HG03571 (cell line): ENCODE measurements around the gene FBLN5.
"Not testable (repeated sequence)": the region's sequence is repeated elsewhere in the genome, so short reads cannot be mapped to it uniquely, and the experiment has no call there.

ENCODE experiments used
- ATAC-seq: cut with Tn5 transposase; IDR thresholded peaks from one replicate; pipeline ENCODE4 v1.9.1; 2021; ENCODE audit not compliant: unreplicated experiment

The FBLN5 gene

DNA sequence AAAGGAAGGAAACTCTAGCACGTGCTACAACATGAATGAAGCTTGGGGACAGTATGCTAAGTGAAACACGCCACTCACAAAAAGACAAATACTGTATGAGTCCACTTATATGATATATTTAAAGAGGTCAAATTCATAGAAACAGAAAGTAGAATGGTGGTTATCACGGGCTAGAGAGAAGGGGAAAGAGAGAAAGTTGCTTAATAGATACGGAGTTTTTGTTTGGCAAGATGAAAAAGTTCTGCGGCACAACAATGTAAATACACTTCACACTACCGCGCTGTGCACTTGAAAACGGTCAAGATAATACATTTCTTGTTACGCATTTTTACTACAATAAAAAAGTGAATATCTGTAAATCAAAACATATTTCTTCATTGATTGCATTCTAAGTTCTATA lies 37.3 kb downstream of the FBLN5 start:
- no peak for ATAC-seq

DNA sequence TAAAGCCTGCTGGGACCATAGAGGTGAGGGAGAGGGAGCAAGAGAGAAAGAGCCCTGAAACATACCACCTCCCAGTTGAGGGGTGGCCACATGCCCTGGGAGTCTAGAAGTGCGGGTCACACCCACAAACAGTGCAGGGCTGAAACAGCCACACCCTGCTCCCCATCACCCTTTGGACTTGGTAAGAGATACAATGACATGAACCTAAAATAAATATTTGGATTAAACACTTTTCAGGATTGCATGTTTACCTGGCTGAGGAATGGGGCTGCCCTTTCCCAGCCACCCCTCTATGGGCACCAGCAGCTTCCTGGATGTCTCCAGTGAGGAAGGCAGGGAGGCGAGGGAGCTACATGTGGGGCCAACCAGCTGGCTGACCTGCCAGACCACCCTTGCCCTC lies 41.1 kb downstream of the FBLN5 start:
- no peak for ATAC-seq

DNA sequence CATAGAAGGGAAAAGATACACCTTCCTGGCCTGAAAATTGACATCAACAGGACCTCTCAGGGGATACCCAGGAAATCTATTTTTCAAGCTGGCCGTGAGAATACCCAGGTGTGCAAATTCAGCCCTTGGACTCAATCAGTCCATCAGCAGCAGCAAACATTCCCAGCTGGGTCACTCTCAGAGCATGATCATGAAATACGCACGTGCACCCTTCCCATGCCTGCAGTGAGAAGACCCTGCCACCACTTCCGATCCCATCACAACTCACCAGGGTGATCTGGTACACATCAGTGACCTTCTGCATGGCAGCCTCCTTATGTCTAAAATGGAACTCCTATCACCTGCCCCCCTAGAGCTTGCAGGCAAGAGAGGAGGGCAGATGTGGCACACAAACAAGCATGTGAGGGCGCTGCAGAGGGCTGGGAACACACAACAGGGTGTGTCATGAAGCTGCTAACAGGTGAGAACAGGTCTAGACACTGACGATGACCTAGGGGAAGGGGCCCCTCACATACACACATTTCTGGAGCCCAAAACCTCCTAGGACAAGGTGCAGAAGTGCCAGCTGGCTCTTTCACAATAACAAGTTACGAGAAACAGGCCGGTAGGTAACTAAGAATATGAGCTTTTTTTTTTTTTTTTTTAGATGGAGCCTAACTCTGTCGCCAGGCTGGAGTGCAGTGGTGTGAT lies 42.4 kb downstream of the FBLN5 start:
- ATAC-seq: no peak

DNA sequence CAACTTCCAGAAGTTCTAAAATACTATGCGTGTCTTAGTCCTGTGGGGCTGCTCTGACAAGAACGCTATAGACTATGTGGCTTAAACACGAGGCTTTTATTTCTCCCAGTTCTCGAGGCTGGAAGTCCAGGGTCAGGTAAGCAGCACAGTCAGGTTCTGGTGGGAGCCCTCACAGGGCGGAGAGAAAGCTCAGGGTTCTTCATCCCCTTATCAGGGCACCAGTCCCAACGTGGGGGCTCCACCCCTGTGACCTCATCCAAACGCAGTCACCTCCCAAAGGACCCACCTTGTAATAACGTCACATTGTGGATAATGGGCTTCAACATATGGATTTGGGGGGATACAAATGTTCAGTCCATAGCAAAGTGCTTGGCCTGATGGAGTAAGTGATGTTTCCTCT lies 43.0 kb downstream of the FBLN5 start:
- ATAC-seq: no peak

DNA sequence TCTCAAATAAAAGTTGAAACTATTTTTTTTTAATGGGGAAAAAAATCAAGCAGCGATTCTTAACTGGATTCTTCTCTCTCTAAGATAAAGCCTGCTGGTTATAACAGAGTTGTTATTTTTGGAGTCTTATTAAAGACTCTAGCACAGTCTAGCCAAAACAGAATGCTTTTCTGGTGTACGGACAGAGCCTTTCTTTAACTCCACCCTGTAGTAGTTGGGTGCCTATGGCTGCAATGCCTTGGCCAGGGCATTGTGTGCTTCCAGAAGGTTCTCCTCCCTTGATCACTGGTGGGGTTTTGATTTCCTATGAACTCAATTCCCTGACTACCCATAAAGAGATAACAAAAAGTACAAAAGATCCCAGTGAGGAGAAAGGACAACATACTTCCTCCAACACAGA lies 44.4 kb downstream of the FBLN5 start:
- no peak for ATAC-seq

DNA sequence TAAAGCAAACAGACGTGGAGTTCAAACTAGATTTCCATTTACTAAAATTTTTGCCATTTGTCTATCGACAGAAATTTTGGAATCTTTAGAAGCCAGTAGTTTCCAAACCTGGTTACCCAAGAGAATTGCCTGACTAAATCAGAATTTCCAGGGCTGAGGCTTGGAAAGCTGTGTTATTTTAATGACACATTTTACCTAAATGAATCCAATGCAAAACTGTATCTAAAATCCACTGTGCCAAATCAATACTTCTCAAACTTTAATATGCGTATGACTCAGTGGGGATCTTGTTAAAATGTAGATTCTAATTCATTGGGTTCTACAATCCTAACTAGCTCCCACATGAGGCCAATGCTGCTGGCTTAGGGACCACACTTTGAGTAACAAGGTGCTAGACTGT lies 45.2 kb downstream of the FBLN5 start:
- no peak for ATAC-seq

DNA sequence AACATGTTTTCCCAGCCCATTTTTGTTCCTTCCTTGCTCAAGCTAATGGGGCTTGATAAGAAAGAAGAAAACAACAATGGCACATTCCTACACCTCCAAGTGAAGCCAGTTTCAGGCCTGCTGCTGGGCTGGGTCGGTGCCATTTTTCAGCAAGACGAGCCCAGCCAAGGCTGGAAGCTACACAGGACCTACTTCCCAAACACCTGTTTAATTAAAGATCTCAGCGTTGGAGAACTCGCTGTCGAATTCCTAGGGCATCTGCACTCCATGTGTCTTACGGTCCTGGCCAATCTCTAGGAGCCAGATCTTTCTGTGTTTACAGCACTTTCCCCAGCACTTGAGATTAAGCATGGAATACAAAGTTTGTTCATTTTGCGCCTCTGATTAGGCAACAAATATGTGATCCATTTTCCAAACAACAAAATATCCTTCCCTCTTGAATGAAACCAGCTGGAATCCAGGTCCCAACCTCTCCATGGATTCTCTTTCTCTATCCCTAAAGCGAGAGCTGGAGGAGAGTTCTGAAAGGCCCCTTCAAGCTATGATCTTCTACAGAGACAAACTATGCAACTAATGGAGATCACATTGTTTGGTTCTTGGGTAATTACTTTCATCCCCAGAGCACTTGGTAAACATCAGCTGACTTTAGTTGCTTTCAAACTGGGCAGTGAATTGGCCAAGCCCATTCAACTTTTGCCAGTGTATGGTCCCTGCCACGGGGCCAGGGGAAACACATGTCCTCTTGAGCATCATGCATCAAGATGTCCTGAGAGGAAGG lies 45.9 kb downstream of the FBLN5 start:
- ATAC-seq: no peak

DNA sequence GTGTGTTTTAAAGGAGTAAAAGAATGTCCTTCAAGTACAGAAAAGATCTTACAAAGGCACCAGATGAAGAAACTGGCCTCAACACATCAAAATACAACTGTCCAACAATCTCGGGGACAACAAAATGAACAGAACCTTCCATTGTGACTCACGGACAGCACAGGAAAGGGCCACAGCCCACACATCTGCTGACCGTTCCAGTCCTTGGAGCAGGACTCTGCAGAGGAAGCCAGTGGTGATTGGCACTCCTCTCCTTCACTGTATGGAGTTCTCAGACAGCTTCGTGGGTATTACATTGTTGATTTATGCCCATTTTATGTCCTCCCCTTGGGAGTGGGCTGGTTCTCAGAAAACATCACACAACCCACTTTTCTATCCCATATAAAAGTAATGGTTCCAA lies 47.7 kb downstream of the FBLN5 start:
- ATAC-seq: no peak

DNA sequence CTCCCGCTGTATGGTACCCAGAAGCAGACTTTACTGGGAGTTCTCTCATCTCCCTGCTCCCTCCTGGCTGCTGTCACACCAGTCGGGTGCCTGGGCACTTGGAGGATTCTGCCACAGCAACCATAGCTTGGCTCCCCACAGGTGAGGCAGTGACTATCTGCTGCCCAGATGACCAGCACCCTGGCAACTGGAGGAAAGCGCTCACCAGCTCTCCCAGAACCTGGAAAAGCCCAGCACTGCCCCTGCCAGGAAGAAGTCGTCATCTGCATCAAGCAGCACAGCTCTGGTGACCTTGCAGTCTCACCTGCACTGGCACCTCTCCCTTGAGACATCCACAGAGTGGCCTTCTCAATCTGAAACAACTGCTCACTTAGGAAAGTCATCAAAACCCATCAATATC lies 48.3 kb downstream of the FBLN5 start:
- ATAC-seq: no peak

DNA sequence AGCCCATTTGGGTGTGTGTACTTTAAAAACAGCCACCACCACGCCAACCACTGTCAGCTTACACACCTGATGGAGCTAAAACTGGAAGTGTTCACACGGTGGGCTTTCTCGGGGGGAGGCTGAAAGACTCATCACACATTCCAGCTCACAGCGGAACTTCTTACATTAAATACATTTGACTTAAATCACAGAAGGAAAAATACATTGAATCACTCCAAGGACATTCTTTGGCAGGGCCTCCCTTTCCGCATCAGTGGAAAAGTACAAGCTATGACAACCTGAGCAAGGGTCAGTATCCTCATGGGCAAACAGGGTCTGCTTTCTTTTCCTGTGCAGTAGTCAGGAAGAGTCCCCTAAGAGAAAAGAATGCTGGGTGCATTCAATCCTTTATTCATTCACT lies 49.1 kb downstream of the FBLN5 start:
- no peak for ATAC-seq

DNA sequence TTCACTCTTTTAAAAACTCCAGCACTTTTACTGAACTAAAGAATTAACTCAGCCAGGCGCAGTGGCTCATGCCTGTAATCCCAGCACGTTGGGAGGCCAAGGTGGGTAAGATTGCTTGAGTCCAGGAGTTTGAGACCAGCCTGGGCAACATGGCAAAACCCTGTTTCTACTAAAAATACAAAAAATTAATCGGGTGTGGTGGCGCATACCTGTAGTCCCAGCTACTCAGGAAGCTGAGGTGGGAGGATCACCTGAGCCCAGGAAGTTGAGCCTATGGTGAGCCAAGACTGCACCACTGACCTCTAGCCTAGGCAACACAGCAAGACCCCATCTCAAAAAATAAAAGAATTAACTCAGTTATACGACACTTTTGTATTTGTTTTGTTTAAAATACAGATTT lies 49.8 kb downstream of the FBLN5 start:
- not testable (repeated sequence) for ATAC-seq

DNA sequence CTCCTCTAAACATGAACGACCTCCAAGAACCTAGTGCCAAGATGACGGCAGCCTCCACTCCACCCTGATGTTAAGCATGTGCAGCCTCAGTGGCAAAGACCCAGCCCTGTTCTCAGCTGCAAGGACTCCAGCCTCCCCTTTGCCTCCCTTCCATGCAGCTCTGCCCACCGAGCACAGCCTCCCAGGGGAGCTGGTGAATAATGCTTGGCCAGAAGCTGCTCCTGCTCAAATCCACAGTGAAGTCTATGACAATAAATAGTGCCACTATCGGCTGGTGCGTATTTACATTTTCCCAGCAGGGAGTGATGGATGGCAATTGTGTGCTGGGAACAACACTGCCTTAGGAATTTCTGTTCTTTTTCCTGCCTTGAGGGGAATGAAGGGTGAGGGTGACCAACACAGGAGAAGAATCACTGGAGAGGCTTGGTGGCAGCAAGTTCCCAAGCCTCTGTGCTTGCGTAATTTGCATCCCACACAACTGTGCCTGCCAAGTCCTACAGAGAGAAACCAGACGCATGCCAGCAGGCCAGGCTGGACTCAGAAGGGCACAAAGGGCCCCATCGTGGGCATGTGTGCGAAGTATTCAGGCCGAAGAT lies 50.3 kb downstream of the FBLN5 start:
- ATAC-seq: no peak

DNA sequence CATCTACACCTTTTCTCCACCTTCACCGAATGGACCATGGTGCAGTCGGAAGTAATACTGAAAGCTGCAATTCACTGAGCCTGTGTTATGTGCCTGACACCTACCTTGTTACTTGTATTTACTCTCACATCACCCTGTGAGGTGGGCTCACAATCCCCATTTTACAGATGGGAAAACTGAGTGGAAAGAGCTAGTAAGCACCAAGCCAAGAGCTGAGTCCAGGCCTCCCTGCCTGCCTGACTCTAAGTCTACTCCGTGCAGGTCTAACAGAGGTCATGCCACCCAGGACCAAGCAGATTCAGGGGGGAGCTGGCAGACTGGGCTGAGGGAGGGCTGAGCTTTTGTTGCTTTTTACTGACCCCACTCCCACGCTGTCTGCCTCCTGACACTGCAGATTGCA lies 51.1 kb downstream of the FBLN5 start:
- ATAC-seq: no peak

DNA sequence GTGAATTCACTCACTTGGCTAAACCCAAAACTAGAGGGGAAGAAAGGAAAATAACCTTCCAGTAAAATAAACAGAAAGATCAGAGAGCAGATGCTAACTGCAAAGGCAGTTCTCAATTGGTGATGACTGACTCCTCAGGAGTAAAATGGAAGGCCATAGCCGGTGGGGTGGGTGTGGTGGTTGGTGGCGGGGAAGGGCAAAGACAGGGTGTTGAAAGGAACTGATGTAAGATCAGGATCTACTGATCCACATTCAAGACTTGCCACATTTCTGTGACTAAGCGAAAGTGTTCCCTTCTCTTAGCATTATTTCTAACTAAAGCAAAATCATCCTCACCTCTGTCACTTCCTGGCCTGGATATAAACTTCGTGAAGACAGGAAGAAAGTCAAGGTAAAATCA lies 53.8 kb downstream of the FBLN5 start:
- no peak for ATAC-seq

DNA sequence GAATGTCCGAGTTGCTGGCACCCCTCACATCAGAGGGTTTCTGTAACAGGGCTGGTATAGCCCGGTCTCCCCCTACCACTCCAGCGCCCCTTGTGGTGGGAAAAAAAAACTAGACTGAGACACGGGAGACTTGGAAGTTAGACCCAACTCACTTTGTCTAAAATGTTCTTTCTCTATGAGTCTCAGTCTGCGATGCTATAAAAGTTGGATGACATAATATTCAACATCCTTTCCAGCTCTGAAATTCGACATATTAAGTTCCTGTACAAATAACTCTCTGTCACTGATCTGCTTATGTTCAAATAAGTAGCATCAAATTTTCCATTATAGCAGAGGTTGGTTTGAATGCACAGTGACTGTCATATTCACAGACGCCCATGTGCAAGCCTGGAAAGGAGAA lies 54.5 kb downstream of the FBLN5 start:
- ATAC-seq: no peak

DNA sequence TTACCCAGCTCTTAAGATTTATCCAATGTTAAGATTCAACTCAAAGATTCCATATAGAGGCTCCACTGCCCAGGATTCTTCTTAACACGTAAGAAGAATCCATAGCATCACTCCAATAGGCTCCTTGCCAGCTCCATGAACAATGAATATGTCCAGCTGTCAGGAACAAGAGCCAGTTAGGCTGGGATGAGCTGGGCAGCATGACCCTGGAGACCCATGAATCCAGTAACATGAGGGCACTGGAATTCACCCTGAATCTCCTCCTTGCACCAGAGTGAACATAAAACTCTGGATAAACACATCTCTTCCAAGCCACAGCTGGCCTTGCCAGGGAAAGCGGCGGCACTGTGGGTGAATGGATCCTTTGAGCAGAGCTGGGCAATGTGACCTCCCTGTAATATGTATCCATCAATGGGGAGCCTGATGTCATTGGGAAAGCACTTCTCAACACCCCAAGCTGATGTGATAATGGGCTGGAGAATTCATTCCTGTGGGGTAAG lies 55.7 kb downstream of the FBLN5 start:
- ATAC-seq: no peak

DNA sequence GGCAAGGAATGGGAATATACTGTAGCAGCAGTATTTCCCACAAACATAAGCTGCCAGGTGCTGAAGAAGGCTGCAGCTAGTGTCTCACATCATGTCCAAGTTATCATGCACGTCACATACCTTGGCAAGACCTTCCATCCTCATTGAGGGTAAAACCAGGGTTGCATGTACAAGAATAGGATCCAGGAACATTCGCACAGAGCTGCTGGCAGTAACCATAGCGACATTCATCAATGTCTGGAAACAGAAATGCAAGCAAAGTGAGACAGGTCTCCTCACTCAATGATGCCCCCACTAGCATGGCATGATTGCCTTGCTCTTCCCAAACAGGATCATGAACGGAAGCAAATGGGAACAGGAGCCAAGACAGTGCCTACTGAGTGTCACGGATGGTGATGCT lies 56.4 kb downstream of the FBLN5 start:
- no peak for ATAC-seq

DNA sequence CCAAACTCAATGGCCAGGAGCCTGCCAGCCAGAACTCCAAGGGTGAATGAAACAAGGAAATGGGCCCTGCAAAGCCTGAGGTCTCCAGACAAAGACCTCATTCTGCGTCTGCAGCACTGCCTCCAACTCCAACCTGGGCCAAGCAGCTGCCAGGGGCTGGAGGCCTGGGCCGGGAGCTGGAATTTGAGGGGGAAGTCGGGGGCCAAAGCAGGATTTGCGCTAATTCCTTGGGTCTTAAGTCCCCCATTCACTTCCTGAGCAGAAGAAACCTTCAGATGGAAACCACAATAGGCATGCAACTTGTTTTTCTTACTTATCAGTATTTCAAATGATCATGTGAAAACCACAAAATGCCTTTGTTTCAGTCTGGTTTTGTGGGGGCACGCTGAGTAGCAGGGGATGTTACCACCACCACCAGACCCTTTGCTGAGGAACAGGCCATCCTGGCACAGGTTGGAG lies 57.2 kb downstream of the FBLN5 start:
- ATAC-seq: no peak

DNA sequence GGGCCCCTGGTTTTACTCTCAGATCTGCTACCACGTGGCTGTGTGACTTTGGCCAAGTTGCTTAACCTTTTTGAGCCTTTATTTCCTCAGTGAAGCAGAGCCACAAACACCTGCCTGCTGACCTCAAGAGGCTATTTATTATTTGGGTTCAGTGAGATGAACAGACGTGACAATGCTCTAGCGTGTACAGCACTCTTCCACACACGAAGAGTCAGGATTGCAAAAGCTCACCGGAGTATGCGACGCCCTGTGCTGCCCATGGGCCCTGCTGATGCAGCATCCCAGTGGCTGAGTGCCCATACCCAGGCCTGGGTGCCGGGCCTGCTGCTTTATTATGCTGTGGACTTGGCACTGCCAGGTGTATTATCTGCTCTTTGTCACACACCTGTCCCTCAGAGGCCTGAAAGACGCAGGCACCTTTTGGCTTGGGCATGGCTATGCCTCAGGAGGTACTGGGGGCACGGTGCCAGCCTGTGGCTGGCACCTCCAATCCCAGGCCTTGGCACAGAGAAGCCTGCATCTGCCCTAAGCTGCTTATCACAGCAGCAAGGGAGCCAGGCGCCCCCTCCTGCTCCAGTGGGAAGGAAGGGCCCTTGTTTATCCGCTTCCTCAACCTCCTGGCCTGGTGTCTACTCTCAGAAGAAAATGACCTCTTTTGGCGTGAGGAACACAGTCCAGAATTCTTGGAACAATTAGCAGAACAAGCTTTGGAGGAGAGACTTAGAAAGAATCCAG lies 57.9 kb downstream of the FBLN5 start:
- no peak for ATAC-seq

DNA sequence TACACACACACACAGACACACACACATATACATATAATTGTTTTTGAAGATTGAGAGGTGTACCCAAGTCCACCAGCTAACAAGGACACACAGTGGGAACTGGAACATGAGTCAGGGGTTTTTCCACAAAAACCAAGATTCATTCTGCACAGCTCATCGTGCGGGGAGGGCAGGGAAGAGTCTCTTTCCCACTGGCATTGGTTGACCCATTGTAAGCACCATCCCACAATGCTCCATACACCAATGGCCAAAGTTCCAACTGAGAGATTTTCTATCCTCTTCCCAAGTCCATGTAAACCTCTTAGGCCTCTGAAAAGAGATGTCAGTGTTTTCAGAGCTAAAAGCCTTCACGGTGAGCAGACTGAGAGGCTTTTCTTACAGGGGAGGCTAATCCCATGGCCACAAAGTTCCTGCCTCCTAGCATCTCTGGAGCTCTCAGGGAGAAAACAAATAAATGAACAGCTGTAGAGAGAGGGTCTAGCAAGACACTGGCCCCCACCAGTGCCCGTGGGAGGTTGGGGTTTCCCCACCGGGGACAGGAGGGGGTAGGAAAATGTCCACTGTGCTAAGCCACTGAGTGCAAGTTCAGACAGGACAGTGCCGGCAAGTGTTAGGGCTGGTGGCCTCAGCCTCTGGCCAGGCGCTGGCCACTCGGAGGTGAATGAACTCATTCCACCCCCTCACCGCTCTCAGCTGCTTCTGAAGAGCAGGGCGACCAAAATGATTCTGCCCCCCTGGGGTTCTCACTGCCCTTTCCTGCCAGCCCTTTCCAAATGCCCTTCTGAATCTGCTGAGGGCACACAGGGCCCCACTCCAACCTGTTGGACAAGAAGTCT lies 58.6 kb downstream of the FBLN5 start:
- ATAC-seq: no peak

DNA sequence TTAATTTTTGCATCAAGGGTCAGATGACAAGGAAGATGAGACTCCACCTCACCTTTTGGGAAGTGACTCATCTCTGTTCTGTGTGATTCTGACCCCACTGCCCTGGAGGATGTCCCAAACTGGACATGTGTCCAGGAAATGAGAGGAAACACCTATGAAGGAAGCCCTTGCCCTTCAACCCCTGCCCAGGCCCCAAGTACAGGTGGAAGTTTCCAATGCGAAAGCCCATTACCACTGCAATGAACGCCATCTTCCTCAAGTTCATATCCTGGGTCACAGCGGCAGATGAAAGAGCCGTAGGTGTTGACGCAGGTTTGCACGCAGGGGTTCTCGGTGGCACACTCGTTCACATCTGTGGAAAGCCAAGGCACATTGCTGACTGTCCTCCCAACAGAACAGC lies 60.5 kb downstream of the FBLN5 start:
- ATAC-seq: no peak
